K562 (cell line): ENCODE measurements around the gene PARP9. TPM values are rescaled to one million over a fixed set of nuclear protein-coding genes. Genes with fewer than 3 reads are reported as not detected.

Source experiments
- AFF4 ChIP-seq: sonication (generic); formaldehyde crosslinking; IDR thresholded peaks from 2 replicates; pipeline ENCODE4 v1.8.0; 2023; ENCODE audit warnings: mild to moderate bottlenecking, missing genetic modification reagents
- ATF3 ChIP-seq, 2 experiments: fragments of 450-650 bp in 1 of 2; sonication (generic) in 1 of 2; formaldehyde crosslinking in 1 of 2; IDR thresholded peaks in 1 of 2; conservative IDR thresholded peaks in 1 of 2; 2 replicates each; pipeline versions ENCODE4 v1.6.1 to v1.8.1; 2016 to 2023; ENCODE audit warnings: mild to moderate bottlenecking in 2 of 2, moderate library complexity in 2 of 2, inconsistent platforms in 1 of 2, missing genetic modification reagents in 1 of 2
- CBFA2T2 ChIP-seq: fragments of 450-650 bp; conservative IDR thresholded peaks from 2 replicates; pipeline ENCODE4 v1.6.1; 2017; ENCODE audit warnings: mild to moderate bottlenecking
- CBX8 ChIP-seq: fragments of 200-600 bp; sonication (generic); IDR thresholded peaks from 2 replicates; pipeline ENCODE4 v1.6.1; 2012; ENCODE audit warnings: borderline replicate concordance, mixed run types, low read depth, mild to moderate bottlenecking, moderate library complexity, mixed read lengths, low read length, control low read depth, inconsistent platforms; ENCODE audit not compliant: poor library complexity, severe bottlenecking; ENCODE audit errors: extremely low read depth
- CHCHD3 ChIP-seq: fragments of 250-450 bp; sonication (Bioruptor Pico); IDR thresholded peaks from 2 replicates; pipeline ENCODE4 v2.1.2; 2022; ENCODE audit warnings: mild to moderate bottlenecking
- FOSL1 ChIP-seq: fragments of 200-800 bp; sonication (Bioruptor generic); conservative IDR thresholded peaks from 2 replicates; pipeline ENCODE4 v1.6.1; 2016; ENCODE audit warnings: missing genetic modification characterization, missing compliant biosample characterization
- FOXM1 ChIP-seq, 2 experiments: fragments of 450-650 bp in 1 of 2; sonication (generic) in 1 of 2; formaldehyde crosslinking in 1 of 2; IDR thresholded peaks; 2 replicates each; pipeline versions ENCODE4 v1.6.1 to v1.9.0; 2017 to 2022; ENCODE audit warnings: low read depth in 2 of 2, mild to moderate bottlenecking in 2 of 2, missing genetic modification reagents in 1 of 2, moderate library complexity in 1 of 2
- JUN ChIP-seq, 2 experiments: sonication (generic) in 1 of 2; formaldehyde crosslinking in 1 of 2; IDR thresholded peaks; 2 replicates each; pipeline versions ENCODE4 v1.6.1 to v1.8.0; 2012 to 2022; ENCODE audit warnings: borderline replicate concordance in 2 of 2, mild to moderate bottlenecking in 2 of 2, improper control_type of control experiment in 1 of 2, low read depth in 1 of 2, low read length in 1 of 2, missing genetic modification reagents in 1 of 2
- JUND ChIP-seq, 2 experiments: IDR thresholded peaks; 2 replicates in 1 of 2; 3 replicates in 1 of 2; pipeline ENCODE4 v1.6.1; 2011; ENCODE audit warnings: borderline replicate concordance in 2 of 2, low read depth in 2 of 2, low read length in 2 of 2, improper control_type of control experiment in 1 of 2, missing biosample characterization in 1 of 2, missing genetic modification characterization in 1 of 2, missing genetic modification reagents in 1 of 2
- NCOR1 ChIP-seq: fragments of 450-650 bp; IDR thresholded peaks from 2 replicates; pipeline ENCODE4 v1.6.1; 2016; ENCODE audit warnings: mild to moderate bottlenecking, moderate library complexity
- RBM22 ChIP-seq: fragments of 200-400 bp; formaldehyde crosslinking; IDR thresholded peaks from 2 replicates; pipeline ENCODE4 v1.6.1; 2018; ENCODE audit warnings: low read length, low read depth; ENCODE audit not compliant: poor library complexity, severe bottlenecking
- TCF3 ChIP-seq: sonication (generic); formaldehyde crosslinking; IDR thresholded peaks from 2 replicates; pipeline ENCODE4 v1.4.0; 2020; ENCODE audit warnings: mild to moderate bottlenecking, missing genetic modification reagents
- TEAD4 ChIP-seq, 2 experiments: sonication (generic) in 1 of 2; formaldehyde crosslinking in 1 of 2; IDR thresholded peaks; 2 replicates each; pipeline versions ENCODE4 v1.6.1 to v1.8.0; 2012 to 2022; ENCODE audit warnings: borderline replicate concordance in 1 of 2, inconsistent platforms in 1 of 2, low read length in 1 of 2, mild to moderate bottlenecking in 1 of 2, missing genetic modification reagents in 1 of 2
- U2AF1 ChIP-seq: fragments of 200-400 bp; formaldehyde crosslinking; optimal IDR thresholded peaks from 2 replicates; pipeline ENCODE3; 2017; ENCODE audit warnings: mild to moderate bottlenecking, low read depth, low read length, moderate library complexity
- ZNF449 ChIP-seq: fragments of 250-450 bp; sonication (Bioruptor Pico); IDR thresholded peaks from 2 replicates; pipeline ENCODE4 v1.8.0; 2022; ENCODE audit warnings: moderate library complexity, mild to moderate bottlenecking, inconsistent platforms
- polyA plus RNA-seq, 8 experiments: library from polyadenylated mRNA; depleted of rRNA in 4 of 8; stranded (reverse) in 5 of 8; unstranded in 3 of 8; fragments of >200 nt; fragmentation: Nextera tagmentation in 2 of 8; fragmentation: Illumina TruSeq in 1 of 8; extraction: Ambion mirVana in 2 of 8; extraction: Trizol in 1 of 8; gene quantifications; 2 replicates each; pipeline versions ENCODE4 v1.2.1 to v1.2.3, GENCODE V29; 2011 to 2014; ENCODE audit warnings: inconsistent platforms in 1 of 8, missing spikeins in 1 of 8
- total RNA-seq, 7 experiments: library from RNA; depleted of rRNA in 6 of 7; stranded (reverse); fragments of >200 nt in 6 of 7; fragmentation: Illumina TruSeq in 2 of 7; extraction: Trizol in 2 of 7; gene quantifications; 2 replicates each; pipeline versions ENCODE4 v1.2.1 to v1.2.3, GENCODE V29; 2011 to 2021; ENCODE audit warnings: low replicate concordance in 1 of 7

The PARP9 gene
- total and polyA plus RNA-seq, 9 of the 15 experiments (the other 6 are each of a cell fraction or from before 2014, with no cell fraction given), result 2.1 to 4.8 (median 3.4) TPM

DNA sequence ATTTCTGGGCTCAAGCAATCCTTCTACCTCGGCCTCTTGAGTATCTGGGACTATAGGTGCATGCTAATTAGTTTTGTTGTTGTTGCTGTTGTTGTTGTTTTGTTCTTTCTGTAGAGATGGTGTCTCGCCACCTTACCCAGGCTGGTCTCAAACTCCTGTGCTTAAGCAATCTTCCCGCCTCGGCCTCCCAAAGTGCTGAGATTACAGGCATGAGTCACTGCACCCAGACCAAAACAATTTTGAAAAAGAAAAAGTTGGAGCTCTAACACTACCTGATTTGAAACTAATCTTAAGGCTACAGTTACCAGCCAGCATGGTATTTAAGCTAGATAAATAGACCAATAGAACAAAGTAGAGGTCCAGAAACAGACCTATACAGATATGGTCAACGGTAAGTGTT, 79.1 kb downstream of the PARP9 start (continued):
- TF ChIP-seq JUND (IDR thresholded peaks at IDR 0.05; ENCODE audit: borderline replicate concordance, low read depth, low read length) (peak; percentile 85), JUND (tag; IDR thresholded peaks at IDR 0.05; ENCODE audit: borderline replicate concordance, low read depth, low read length) (peak; percentile 77; the same call in 2 of the 3 replicates), FOSL1 (tag) (peak; percentile 74), JUN (IDR thresholded peaks at IDR 0.05; ENCODE audit: borderline replicate concordance, low read depth, low read length) (0 out of 2 replicates have a peak, but pooled peaks have one; percentile 35), JUN (CRISPR knock-in tag; IDR thresholded peaks at IDR 0.05; ENCODE audit: borderline replicate concordance) (no peak), ATF3 (IDR thresholded peaks at IDR 0.05) (peak; percentile 67), ATF3 (CRISPR knock-in tag; conservative IDR thresholded peaks at IDR 0.05) (no peak), FOXM1 (IDR thresholded peaks at IDR 0.05; ENCODE audit: low read depth) (peak; percentile 53), FOXM1 (CRISPR knock-in tag; IDR thresholded peaks at IDR 0.05; ENCODE audit: low read depth) (no peak), RBM22 (no peak), CBFA2T2 (peak; percentile 50; the same call in 1 of the 2 replicates), U2AF1 (no peak), AFF4 (no peak), TCF3 (peak; percentile 54), ZNF449 (CRISPR knock-in tag) (no peak), CBX8 (no peak), NCOR1 (peak; percentile 58; the same call in 1 of the 2 replicates), TEAD4 (IDR thresholded peaks at IDR 0.05; ENCODE audit: low read length) (peak; percentile 16; the same call in 1 of the 2 replicates), TEAD4 (CRISPR knock-in tag; IDR thresholded peaks at IDR 0.05; ENCODE audit: borderline replicate concordance) (no peak), CHCHD3 (CRISPR knock-in tag) (no peak)
